MM.1S (cell line): ENCODE measurements around the gene PFDN1.

Experiments
- DNase-seq: peaks from one replicate; pipeline ENCODE4 v3.0.0-alpha.2; 2015
- H2AFZ ChIP-seq: fragments of 300-600 bp; sonication (generic); 2 replicates; pipeline ENCODE4 v1.6.0; 2016; ENCODE audit warnings: antibody characterized with exemption, low read length
- H3F3A ChIP-seq: fragments of 300-600 bp; sonication (generic); 2 replicates; pipeline ENCODE4 v1.6.1; 2016; ENCODE audit warnings: mild to moderate bottlenecking, antibody characterized with exemption, low read length, moderate library complexity, mixed read lengths; ENCODE audit not compliant: insufficient read depth
- H3K27ac ChIP-seq: fragments of 300-600 bp; sonication (generic); 2 replicates; pipeline ENCODE4 v1.5.1; 2016; ENCODE audit warnings: mild to moderate bottlenecking, low read length
- H3K27me3 ChIP-seq: fragments of 300-600 bp; sonication (generic); replicated peaks from 2 replicates; pipeline ENCODE4 v1.6.0; 2016; ENCODE audit warnings: low read length; ENCODE audit not compliant: insufficient read depth
- H3K36me3 ChIP-seq: fragments of 300-600 bp; sonication (generic); replicated peaks from 2 replicates; pipeline ENCODE4 v1.6.1; 2016; ENCODE audit warnings: mild to moderate bottlenecking, low read length, mixed read lengths; ENCODE audit not compliant: insufficient read depth
- H3K4me1 ChIP-seq: fragments of 300-600 bp; sonication (generic); 2 replicates; pipeline ENCODE4 v1.6.1; 2016; ENCODE audit warnings: low read length, mixed read lengths
- H3K4me2 ChIP-seq: fragments of 300-600 bp; sonication (generic); 2 replicates; pipeline ENCODE4 v1.6.0; 2016; ENCODE audit warnings: low read depth, low read length
- H3K4me3 ChIP-seq: fragments of 300-600 bp; sonication (generic); 2 replicates; pipeline ENCODE4 v1.5.1; 2016; ENCODE audit warnings: low read length, mixed read lengths
- H3K79me2 ChIP-seq: fragments of 300-600 bp; sonication (generic); 2 replicates; pipeline ENCODE4 v1.6.1; 2016; ENCODE audit warnings: mixed run types, low read length, mixed read lengths
- H3K9ac ChIP-seq: fragments of 300-600 bp; sonication (generic); 2 replicates; pipeline ENCODE4 v1.6.1; 2016; ENCODE audit warnings: low read length, mixed read lengths
- H3K9me2 ChIP-seq: fragments of 300-600 bp; sonication (generic); replicated peaks from 2 replicates; pipeline ENCODE4 v1.6.1; 2016; ENCODE audit warnings: mild to moderate bottlenecking, low read length, mixed read lengths; ENCODE audit not compliant: insufficient read depth
- H3K9me3 ChIP-seq: fragments of 300-600 bp; sonication (generic); replicated peaks from 2 replicates; pipeline ENCODE4 v1.6.1; 2016; ENCODE audit warnings: mild to moderate bottlenecking, low read length, mixed read lengths; ENCODE audit not compliant: insufficient read depth
- H4K20me1 ChIP-seq: fragments of 300-600 bp; sonication (generic); 2 replicates; pipeline ENCODE4 v1.6.1; 2016; ENCODE audit warnings: mild to moderate bottlenecking, low read length, moderate library complexity, mixed read lengths; ENCODE audit not compliant: insufficient read depth
- CTCF ChIP-seq: fragments of 300-600 bp; sonication (generic); IDR thresholded peaks from 2 replicates; pipeline ENCODE4 v1.5.1; 2016; ENCODE audit warnings: antibody characterized with exemption, low read length, mixed read lengths
- EZH2 ChIP-seq: fragments of 300-600 bp; sonication (generic); optimal IDR thresholded peaks from 2 replicates; pipeline ENCODE3; 2017; ENCODE audit warnings: low read depth, mild to moderate bottlenecking, antibody characterized with exemption, low read length, mixed read lengths
- EZH2phosphoT487 ChIP-seq: fragments of 300-600 bp; sonication (generic); IDR thresholded peaks from 2 replicates; pipeline ENCODE4 v1.6.1; 2018; ENCODE audit warnings: antibody characterized with exemption, low read length

Gene PFDN1

GRCh38 chr5:140232731-140233130 is 70.2 kb downstream of the PFDN1 start:
- no peaks in the 10 kb centered on the region for H3K4me1 ChIP-seq
- H3F3A ChIP-seq: no peaks in the 10 kb centered on the region
- no peak for DNase-seq
- TF ChIP-seq EZH2: no peak
- TF ChIP-seq EZH2phosphoT487: no peak
- no peak for TF ChIP-seq CTCF
- no peaks in the 10 kb centered on the region for H3K27me3 ChIP-seq
- H2AFZ ChIP-seq: no peak overlapping the region
- H3K9me3 ChIP-seq: no peaks in the 10 kb centered on the region
- no peaks in the 10 kb centered on the region for H4K20me1 ChIP-seq
- H3K9ac ChIP-seq: no peak overlapping the region
- H3K4me2 ChIP-seq: no peak overlapping the region
- no peaks in the 10 kb centered on the region for H3K79me2 ChIP-seq
- H3K4me3 ChIP-seq: no peak overlapping the region
- H3K36me3 ChIP-seq: no peaks in the 10 kb centered on the region
- H3K9me2 ChIP-seq: no peaks in the 10 kb centered on the region
- no peak overlapping the region for H3K27ac ChIP-seq

- Histone ChIP-seq H3K27ac (no peak overlapping the region), H3F3A (no peaks in the 10 kb centered on the region), H3K4me3 (no peak overlapping the region), H3K27me3 (no peaks in the 10 kb centered on the region), H3K4me1 (no peaks in the 10 kb centered on the region), H3K79me2 (no peaks in the 10 kb centered on the region), H3K4me2 (no peak overlapping the region), H3K9me3 (no peaks in the 10 kb centered on the region), H4K20me1 (no peaks in the 10 kb centered on the region), H2AFZ (no peak overlapping the region), H3K9ac (no peak overlapping the region), H3K36me3 (no peaks in the 10 kb centered on the region), H3K9me2 (no peaks in the 10 kb centered on the region)
- no peak for DNase-seq
- TF ChIP-seq EZH2phosphoT487 (no peak), CTCF (no peak), EZH2 (no peak)
Observed at GRCh38 chr5:140230373-140230772, 72.5 kb downstream of the PFDN1 start.

DNA sequence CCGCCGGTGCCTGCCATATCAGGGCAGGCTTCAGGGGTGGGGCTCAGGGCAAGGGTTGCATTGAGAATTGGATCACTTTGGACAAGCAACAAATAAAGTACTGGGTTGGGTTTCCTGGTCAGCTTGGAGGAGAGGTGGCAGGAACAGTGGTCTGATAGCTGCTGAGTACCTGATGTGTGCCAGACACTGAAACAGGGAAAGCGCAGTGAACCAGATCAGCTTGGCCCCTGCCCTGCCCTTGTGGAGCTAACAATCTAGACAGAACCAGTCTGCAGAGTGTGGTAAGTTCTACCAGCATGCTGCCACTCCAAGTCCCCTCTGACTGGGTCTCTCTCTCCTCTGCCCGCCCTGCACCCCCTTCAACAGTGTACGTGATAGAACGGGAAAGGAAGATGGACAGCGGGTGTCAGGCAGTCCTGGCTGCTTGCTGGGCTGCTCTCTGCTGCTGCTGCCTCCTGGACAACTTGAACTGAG is 74.5 kb downstream of the PFDN1 start:
- H3K27ac ChIP-seq: no peak overlapping the region
- H3K9me3 ChIP-seq: no peaks in the 10 kb centered on the region
- H3F3A ChIP-seq: no peaks in the 10 kb centered on the region
- H3K36me3 ChIP-seq: no peaks in the 10 kb centered on the region
- no peak overlapping the region for H3K9ac ChIP-seq
- no peaks in the 10 kb centered on the region for H3K9me2 ChIP-seq
- H3K4me1 ChIP-seq: no peaks in the 10 kb centered on the region
- no peak for TF ChIP-seq EZH2
- no peak for TF ChIP-seq EZH2phosphoT487
- TF ChIP-seq CTCF: no peak
- H2AFZ ChIP-seq: no peak overlapping the region
- DNase-seq: no peak
- H3K27me3 ChIP-seq: no peaks in the 10 kb centered on the region
- H3K79me2 ChIP-seq: no peaks in the 10 kb centered on the region
- no peaks in the 10 kb centered on the region for H4K20me1 ChIP-seq
- H3K4me3 ChIP-seq: no peak overlapping the region
- no peak overlapping the region for H3K4me2 ChIP-seq

- no peak overlapping the region for H3K4me3 ChIP-seq
Observed at GRCh38 chr5:140227046-140227445, 75.9 kb downstream of the PFDN1 start.

More at GRCh38 chr5:140227046-140227445, 75.9 kb downstream of the PFDN1 start:
- H3K4me2 ChIP-seq: no peak overlapping the region
- TF ChIP-seq EZH2 (no peak), EZH2phosphoT487 (no peak), CTCF (no peak)
- no peaks in the 10 kb centered on the region for H3K27me3 ChIP-seq
- H4K20me1 ChIP-seq: no peaks in the 10 kb centered on the region
- H3K27ac ChIP-seq: no peak overlapping the region
- no peaks in the 10 kb centered on the region for H3K36me3 ChIP-seq
- DNase-seq: no peak
- no peaks in the 10 kb centered on the region for H3K79me2 ChIP-seq
- H3K9ac ChIP-seq: no peak overlapping the region
- no peak overlapping the region for H2AFZ ChIP-seq
- H3F3A ChIP-seq: no peaks in the 10 kb centered on the region
- H3K9me3 ChIP-seq: no peaks in the 10 kb centered on the region
- no peaks in the 10 kb centered on the region for H3K9me2 ChIP-seq
- peaks cover 4% of the 10 kb centered on the region; the same call in 1 of the 2 replicates for H3K4me1 ChIP-seq
